Dendritic cell treated with granulocyte-macrophage colony-stimulating factor and Interleukin-4, amounts not matched to agents 40 ng/mL and 50 ng/mL, for 4 days (primary cell): Measurements from ENCODE around the gene HEXA.
A peak's percentile ranks its signal among the peaks of the same experiment; 100 is the strongest.

Source experiments
- H3K27ac Mint-ChIP-seq: one replicate; pipeline ENCODE4 v1.8.0; 2022; ENCODE audit warnings: mild to moderate bottlenecking, mixed read lengths
- H3K27me3 Mint-ChIP-seq: one replicate; pipeline ENCODE4 v1.8.0; 2022; ENCODE audit warnings: mild to moderate bottlenecking, mixed read lengths
- H3K36me3 Mint-ChIP-seq: one replicate; pipeline ENCODE4 v1.8.0; 2022; ENCODE audit warnings: low read depth, mixed read lengths
- H3K4me1 Mint-ChIP-seq: one replicate; pipeline ENCODE4 v1.8.0; 2022; ENCODE audit warnings: low read depth, mixed read lengths
- H3K4me3 Mint-ChIP-seq: one replicate; pipeline ENCODE4 v1.8.0; 2022; ENCODE audit warnings: mild to moderate bottlenecking, moderate library complexity, mixed read lengths
- H3K9me3 Mint-ChIP-seq: one replicate; pipeline ENCODE4 v1.8.0; 2022; ENCODE audit warnings: mixed read lengths
- intact Hi-C: fragments of 100-400 bp; cut with micrococcal nuclease; formaldehyde crosslinking; loops from one replicate; pipeline ENCODE4 v1.15.0; 2022

HEXA gene

DNA sequence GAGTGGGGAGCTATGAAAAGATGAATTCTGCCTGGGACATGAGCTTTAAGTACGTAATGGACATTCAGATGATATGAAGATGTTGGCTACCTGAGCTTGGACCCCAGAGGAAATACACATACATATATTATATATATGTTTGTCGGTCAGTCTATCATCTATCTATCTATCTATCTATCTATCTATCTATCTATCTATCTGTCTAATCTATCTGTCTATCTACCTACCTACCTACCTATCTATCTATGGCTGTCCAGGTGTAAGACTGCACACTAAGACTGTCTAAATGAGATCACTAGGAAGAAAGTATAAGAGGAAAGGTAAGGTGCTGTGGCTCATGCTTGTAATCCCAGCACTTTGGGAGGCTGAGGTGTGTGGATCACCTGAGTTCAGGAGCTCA lies 37.7 kb downstream of the HEXA start:
- Mint-ChIP-seq H3K27me3 (no peaks in the 10 kb centered on the region), H3K9me3 (no peaks in the 10 kb centered on the region), H3K36me3 (peaks cover 87% of the 10 kb centered on the region), H3K27ac (peak overlapping the region; percentile 44), H3K4me3 (no peak overlapping the region), H3K4me1 (peaks cover 35% of the 10 kb centered on the region)
- intact Hi-C loops: loop anchor here (10.0 kb wide), 1 partner anchor 337 kb away; no protein-coding TSS in a partner anchor

DNA sequence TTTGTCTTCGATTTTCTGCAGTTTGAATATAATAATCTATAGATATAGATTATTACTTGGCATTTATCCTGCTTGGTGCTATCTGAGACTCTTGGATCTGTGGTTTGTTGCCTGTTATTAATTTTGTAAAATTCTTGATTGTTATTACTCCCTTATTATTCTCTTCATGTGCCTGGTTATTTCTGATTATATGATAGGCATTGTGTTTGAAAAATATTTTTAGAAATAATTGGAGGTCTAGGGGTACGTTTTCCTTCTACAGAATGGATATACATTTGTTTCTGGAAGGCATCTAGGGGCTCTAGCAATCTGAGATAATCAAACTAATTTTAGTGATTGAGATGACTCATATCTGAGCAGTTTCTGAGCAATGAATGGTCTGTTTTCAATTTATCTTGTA lies 41.0 kb downstream of the HEXA start:
- intact Hi-C loops: loop anchor here (10.0 kb wide), 1 partner anchor 340 kb away; no protein-coding TSS in a partner anchor
- Mint-ChIP-seq H3K36me3 (peaks cover 75% of the 10 kb centered on the region), H3K4me1 (peaks cover 16% of the 10 kb centered on the region), H3K9me3 (no peaks in the 10 kb centered on the region), H3K27me3 (no peaks in the 10 kb centered on the region), H3K4me3 (no peak overlapping the region), H3K27ac (no peak overlapping the region)

DNA sequence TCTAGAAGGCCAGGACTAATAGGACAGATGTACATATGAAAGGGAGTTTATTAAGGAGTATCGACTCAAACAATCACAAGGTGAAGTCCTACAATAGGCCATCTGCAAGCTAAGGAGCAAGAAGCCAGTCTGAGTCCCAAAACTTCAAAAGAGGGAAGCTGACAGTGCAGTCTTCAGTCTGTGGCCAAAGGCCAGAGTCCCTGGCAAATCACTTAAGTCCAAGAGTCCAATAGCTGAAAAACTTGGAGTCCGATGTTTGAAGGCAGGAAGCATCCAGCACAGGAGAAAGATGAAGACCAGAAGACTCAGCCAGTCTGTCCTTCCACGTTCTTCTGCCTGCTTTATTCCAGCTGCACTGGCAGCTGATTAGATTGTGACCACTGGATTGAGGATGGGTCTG lies 44.8 kb downstream of the HEXA start:
- peaks cover 80% of the 10 kb centered on the region for H3K36me3 Mint-ChIP-seq

DNA sequence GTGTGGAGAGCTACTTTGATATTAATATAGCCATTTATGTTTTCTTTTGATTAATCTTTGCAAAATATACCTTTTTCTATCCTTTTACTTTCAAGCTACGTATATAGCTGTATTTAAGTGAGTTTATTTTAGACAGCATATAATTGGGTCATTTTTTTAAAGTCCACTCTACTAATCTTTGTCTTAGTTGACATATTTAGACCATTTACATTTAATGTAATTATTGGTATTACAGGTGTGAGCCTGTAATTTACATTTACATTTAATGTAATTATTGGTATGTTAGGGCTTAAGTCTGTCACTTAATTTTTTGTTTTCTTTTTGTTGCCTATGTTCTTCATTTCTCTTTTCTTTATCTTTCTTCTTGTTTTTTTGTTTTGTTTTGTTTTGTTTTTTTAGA lies 52.1 kb downstream of the HEXA start:
- H3K27me3 Mint-ChIP-seq: peaks cover 8% of the 10 kb centered on the region
- H3K4me3 Mint-ChIP-seq: no peak overlapping the region
- peaks cover 16% of the 10 kb centered on the region for H3K9me3 Mint-ChIP-seq
- peaks cover 60% of the 10 kb centered on the region for H3K36me3 Mint-ChIP-seq
- intact Hi-C loops: no loop called here
- peaks cover 18% of the 10 kb centered on the region for H3K4me1 Mint-ChIP-seq
- no peak overlapping the region for H3K27ac Mint-ChIP-seq

More for the DNA sequence above, 44.8 kb downstream of the HEXA start:
- no peak overlapping the region for H3K27ac Mint-ChIP-seq
- no peaks in the 10 kb centered on the region for H3K4me1 Mint-ChIP-seq
- H3K4me3 Mint-ChIP-seq: no peak overlapping the region
- no peaks in the 10 kb centered on the region for H3K9me3 Mint-ChIP-seq
- intact Hi-C loops: loop anchor here (10.0 kb wide), 1 partner anchor 344 kb away; no protein-coding TSS in a partner anchor
- no peaks in the 10 kb centered on the region for H3K27me3 Mint-ChIP-seq

DNA sequence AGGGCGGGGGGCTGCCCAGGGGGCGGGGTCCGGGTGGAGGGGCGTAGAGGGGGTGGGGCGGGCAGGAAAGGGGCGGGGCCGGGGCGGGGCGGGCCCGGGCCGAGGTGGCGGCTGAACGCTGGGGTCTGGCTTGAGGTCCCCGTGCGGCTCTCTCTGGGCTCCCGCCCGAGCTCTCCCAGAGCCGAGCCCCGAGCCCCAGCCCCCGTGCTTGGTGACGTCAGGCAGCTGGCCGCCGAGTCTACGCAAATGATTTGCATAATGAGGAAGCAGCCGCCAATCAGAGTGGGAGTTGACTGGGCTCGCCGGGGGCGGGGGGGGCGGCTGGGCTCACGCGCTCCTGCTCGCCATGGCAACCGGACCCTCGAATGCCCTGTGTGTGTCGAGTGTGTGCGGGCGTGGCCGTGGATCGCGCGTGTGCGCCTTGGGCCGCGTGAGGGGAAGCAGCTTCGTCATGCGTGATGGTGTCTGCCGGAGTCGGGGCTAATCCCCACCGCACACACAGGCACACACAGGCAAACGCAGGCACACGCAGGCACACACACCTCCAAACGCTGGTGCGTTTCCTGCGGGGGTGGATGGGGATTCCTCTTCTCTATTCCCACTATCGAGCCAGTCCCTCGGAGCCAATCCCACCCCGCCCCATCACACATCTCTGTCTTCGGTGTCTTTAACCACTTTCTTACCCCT lies 55.7 kb downstream of the HEXA start, which contains the start of gene CELF6:
TSS of gene CELF6 (minus strand) at position 173 of the 687 bp plus-strand sequence. CDS start 283 bp downstream, outside the sequence.
- peaks cover 27% of the 10 kb centered on the region for H3K36me3 Mint-ChIP-seq
- intact Hi-C loops: loop anchor here (10.0 kb wide), 1 partner anchor 265 kb away; no protein-coding TSS in a partner anchor
- H3K9me3 Mint-ChIP-seq: peaks cover 12% of the 10 kb centered on the region
- peak within 1 kb of the TSS; percentile 77 for H3K4me3 Mint-ChIP-seq
- peak within 1 kb of the TSS; percentile 54 for H3K27ac Mint-ChIP-seq
- H3K27me3 Mint-ChIP-seq: peaks cover 16% of the 10 kb centered on the region
- H3K4me1 Mint-ChIP-seq: peaks cover 34% of the 10 kb centered on the region

DNA sequence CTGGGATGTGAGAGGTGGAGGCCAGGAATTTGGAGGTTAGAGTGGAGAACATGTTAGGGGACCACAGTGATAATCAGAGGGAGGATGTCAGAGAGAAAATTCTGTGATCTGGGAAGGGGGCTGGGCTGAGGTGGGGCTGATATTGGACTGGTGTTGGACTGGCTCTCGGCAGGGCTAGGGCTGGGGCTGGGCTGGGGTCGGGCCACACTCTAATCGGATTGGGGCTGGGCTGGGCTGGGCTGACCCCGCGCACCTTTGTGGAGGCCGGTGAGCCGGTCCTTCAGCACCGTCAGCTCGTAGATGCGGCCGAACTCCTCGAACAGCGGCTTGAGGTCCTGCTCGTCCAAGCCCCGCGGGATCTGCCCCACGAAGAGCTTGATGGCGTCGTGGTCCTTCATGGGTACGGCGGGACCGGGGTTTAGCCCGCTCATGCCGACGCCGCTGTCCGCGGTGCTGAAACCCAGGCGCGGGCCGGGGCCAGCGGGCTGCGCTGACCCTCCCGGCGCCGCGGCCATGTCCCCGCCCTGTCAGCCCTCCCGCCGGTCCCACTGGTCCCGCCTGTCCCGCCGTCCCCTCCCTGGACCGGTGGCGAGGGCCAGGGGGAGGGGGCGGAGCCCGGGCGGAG lies 56.3 kb downstream of the HEXA start:
- peaks cover 21% of the 10 kb centered on the region for H3K36me3 Mint-ChIP-seq
- H3K4me3 Mint-ChIP-seq: peak overlapping the region; percentile 18
- H3K27ac Mint-ChIP-seq: peak overlapping the region; percentile 1
- peaks cover 6% of the 10 kb centered on the region for H3K9me3 Mint-ChIP-seq
- peaks cover 34% of the 10 kb centered on the region for H3K4me1 Mint-ChIP-seq
- peaks cover 16% of the 10 kb centered on the region for H3K27me3 Mint-ChIP-seq
- intact Hi-C loops: loop anchor here (10.0 kb wide), 1 partner anchor 265 kb away; no protein-coding TSS in a partner anchor

DNA sequence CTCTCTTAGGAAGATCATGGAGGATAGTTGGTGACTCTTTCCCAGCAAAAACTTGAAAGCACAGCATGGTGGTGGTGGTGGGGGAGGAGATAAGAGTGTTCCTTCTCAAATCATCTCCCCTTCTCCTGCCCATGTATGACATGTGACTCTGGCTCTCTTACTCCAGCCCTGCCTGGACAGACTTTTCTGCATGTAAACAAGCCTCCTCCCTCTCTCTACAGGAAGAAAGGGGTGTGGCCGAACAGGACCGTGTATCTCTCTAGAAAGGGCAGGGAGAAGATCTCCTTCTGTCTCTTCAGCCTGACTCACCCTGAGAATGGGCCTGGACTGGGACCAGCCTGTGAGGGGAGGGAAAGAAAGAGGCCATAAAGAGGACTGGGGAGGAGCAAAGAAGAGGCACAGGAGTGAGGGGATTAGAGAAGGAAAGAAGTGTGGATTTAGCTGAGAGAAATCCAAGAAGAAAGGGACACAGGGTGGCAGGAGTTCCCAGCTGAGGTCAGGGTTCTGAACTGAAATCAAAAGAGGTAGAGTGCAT lies 57.3 kb downstream of the HEXA start:
- Mint-ChIP-seq H3K27me3 (peaks cover 16% of the 10 kb centered on the region), H3K4me3 (peak overlapping the region; percentile 18), H3K36me3 (peaks cover 12% of the 10 kb centered on the region), H3K9me3 (no peaks in the 10 kb centered on the region), H3K4me1 (peaks cover 34% of the 10 kb centered on the region), H3K27ac (peak overlapping the region; percentile 1)
- intact Hi-C loops: loop anchor here (10.0 kb wide), 1 partner anchor 266 kb away; no protein-coding TSS in a partner anchor

DNA sequence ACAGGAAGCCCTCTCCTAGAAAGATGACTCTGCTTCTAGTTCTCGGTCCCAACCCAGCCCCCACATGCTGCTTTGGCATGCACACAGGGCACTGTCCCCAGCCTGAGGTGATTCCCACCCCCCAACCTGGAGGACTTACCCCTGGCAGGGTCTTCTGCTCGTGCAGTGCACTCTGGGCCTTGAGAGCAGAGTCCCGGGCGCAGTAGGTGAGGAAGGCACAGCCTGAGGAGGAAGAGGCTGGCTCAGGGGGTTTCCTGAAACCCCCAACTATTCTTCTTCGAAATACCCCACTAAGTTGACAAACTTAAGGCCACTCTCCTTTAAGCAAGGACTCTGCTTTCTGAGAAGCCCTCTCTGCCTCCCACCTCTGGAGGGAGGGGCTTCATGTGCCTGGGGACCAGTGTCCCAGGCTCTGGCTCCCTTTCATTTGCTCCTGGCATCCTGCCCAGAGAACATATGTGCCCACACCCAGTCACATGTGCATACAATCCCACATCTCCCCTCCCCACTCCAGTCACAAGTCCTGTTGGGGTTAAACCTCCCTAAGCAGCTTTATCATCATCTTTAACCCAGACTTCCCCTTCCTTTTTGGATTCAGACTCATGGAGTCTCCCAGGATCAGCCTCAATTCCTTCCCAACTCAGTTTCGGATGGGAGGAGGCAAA lies 60.0 kb downstream of the HEXA start:
- Mint-ChIP-seq H3K9me3 (no peaks in the 10 kb centered on the region), H3K27ac (no peak overlapping the region), H3K27me3 (peaks cover 16% of the 10 kb centered on the region), H3K4me3 (no peak overlapping the region), H3K4me1 (peaks cover 34% of the 10 kb centered on the region), H3K36me3 (peaks cover 12% of the 10 kb centered on the region)
- intact Hi-C loops: loop anchor here (10.0 kb wide), 1 partner anchor 269 kb away; no protein-coding TSS in a partner anchor

DNA sequence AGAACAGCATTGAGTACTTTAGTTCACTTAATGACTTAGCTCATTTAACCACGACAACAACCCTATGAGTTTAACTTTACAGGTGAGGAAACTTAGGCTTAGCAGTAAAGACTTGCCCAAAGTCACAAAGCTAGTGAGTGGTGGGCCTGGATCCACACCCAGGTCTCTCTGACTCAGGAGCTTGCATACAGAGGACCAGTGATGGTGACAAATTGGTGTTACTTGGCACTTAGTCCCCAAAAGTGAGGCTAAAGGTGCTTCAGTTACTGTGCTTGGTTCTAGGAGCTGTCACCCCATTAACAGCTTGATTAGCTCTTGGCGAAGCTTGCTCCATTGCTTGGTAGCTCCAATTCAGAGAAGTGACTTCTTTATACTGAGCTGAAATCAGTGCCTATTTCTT lies 61.9 kb downstream of the HEXA start:
- Mint-ChIP-seq H3K9me3 (no peaks in the 10 kb centered on the region), H3K4me3 (no peak overlapping the region), H3K27ac (no peak overlapping the region), H3K36me3 (peaks cover 5% of the 10 kb centered on the region), H3K27me3 (peaks cover 9% of the 10 kb centered on the region), H3K4me1 (peaks cover 18% of the 10 kb centered on the region)
- intact Hi-C loops: loop anchor here (10.0 kb wide), 1 partner anchor 271 kb away; no protein-coding TSS in a partner anchor

DNA sequence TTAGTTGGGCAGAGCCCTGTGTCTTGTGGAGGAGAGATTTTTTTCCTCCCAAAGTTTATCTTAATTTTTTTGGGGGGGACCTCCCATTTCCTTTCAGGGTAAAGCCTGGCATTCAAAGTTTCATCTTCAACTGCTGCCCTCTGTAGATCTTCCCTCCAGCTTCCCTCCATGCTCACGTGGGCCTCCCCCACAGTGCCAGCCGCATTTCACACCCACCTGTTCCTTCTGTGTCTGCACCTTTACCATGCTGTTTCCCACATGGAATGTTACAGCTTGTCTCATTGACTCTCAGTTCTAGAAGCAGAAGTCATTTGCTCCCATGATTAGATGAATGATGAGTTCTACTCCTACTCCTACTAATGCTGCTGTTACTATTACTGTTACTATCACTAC lies 62.4 kb downstream of the HEXA start:
- Mint-ChIP-seq H3K4me1 (peaks cover 14% of the 10 kb centered on the region), H3K4me3 (no peak overlapping the region), H3K36me3 (peaks cover under 1% of the 10 kb centered on the region), H3K27ac (no peak overlapping the region), H3K9me3 (no peaks in the 10 kb centered on the region), H3K27me3 (peaks cover 5% of the 10 kb centered on the region)
- intact Hi-C loops: loop anchor here (10.0 kb wide), 1 partner anchor 271 kb away; no protein-coding TSS in a partner anchor

DNA sequence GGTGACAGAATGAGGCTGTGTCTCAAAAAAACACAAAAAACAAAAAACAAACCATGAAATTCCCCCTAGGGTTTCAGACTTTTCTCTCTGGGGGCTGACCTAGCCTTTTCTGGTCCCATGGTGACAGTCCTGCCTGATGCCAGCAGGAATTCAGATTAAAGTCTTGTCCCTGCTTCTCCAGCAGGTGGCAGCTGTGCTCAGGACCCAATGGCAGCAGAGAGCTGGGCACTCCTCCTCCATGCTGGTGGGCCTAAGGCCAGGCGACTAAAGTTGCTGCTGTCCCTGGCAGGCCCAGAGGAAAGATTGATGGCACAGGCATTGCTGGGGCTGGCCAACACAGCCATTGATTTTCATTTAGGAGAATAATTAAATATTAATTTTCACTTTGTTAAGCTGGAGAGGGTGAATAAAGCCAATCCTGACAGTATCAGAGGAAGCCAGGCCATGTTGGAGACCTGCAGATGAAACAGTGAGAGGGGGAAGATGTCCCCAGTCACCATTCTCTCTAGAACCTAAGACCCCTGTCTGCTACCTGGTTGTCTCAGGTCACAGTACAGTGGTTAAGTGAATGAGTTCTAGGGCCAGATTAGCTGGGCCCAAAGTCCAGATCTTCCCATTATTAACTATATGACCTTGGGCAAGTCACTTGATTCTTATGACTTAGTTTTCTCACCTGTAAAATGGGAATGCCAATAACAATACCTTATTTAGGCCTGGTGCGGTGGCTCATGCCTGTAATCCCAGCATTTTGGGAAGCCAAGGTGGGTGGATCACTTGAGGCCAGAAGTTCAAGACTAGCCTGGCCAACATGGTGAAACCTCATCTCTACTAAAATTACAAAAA lies 63.0 kb downstream of the HEXA start:
- intact Hi-C loops: loop anchor here (10.0 kb wide), 1 partner anchor 272 kb away; no protein-coding TSS in a partner anchor
- H3K36me3 Mint-ChIP-seq: no peaks in the 10 kb centered on the region
- H3K9me3 Mint-ChIP-seq: no peaks in the 10 kb centered on the region
- H3K27me3 Mint-ChIP-seq: peaks cover 4% of the 10 kb centered on the region
- no peak overlapping the region for H3K27ac Mint-ChIP-seq
- peaks cover 11% of the 10 kb centered on the region for H3K4me1 Mint-ChIP-seq
- H3K4me3 Mint-ChIP-seq: no peak overlapping the region

DNA sequence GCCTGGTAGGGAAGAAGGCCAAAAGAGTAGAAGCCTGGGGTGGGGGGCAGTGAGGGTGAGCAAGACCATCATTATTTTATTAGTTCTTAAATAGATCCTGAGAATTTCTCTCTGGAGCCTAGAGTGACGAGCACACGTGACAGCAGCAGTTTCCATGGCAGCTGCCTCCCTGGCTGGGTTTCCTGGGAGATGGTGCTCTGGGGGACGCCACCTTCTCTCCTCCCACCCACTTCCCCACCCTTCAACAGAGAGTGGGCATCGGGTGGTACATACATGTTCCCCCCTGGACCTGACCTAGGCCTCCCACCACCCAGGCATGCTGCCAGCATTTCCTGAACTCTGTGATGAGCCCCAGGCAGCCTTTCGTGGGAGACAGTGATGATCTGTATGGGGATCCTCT lies 68.8 kb downstream of the HEXA start:
- intact Hi-C loops: no loop called here
- Mint-ChIP-seq H3K36me3 (peaks cover 10% of the 10 kb centered on the region), H3K27me3 (no peaks in the 10 kb centered on the region), H3K4me1 (peaks cover 7% of the 10 kb centered on the region), H3K27ac (no peak overlapping the region), H3K4me3 (no peak overlapping the region), H3K9me3 (no peaks in the 10 kb centered on the region)

DNA sequence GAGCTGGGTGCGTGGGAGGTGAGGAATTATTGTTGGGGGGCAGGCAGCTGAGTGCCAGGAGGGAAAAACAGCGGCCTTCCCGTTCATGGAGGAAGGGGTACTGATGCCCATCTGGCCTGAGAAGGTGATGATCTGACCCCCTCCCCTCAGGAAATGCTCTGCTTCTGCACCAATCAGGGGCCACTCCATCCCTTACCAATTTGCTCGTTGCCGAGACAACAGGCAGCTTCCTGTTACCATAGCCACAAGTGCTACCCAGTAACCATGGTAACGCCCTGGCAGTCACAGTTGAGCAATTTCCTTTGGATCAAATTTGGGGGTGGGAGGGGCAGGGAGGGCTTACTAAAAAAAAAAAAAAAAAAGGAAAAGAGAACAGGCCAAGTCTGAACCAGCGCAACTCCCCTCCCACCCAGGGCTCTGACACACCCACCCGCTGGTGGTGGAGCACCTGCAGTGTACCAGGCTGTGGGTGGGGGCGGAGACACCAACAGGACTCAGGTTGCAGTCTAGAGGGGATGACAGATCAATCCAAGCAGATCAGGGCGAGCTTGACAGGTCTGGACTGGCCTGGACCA lies 69.5 kb downstream of the HEXA start:
- intact Hi-C loops: no loop called here
- peaks cover 7% of the 10 kb centered on the region for H3K4me1 Mint-ChIP-seq
- H3K27ac Mint-ChIP-seq: no peak overlapping the region
- H3K36me3 Mint-ChIP-seq: peaks cover 10% of the 10 kb centered on the region
- no peaks in the 10 kb centered on the region for H3K9me3 Mint-ChIP-seq
- no peaks in the 10 kb centered on the region for H3K27me3 Mint-ChIP-seq
- no peak overlapping the region for H3K4me3 Mint-ChIP-seq
